Muscle of back (tissue), 11 donors: ENCODE results near the gene LENEP. TPM values are rescaled to one million over a fixed set of nuclear protein-coding genes. Genes with fewer than 3 reads are reported as not detected.

Source experiments
- DNase-seq, 3 donors: peaks; one replicate each; pipeline versions ENCODE4 v3.0.0 to v3.0.0-alpha.2; 2013
- polyA plus RNA-seq, 10 donors: library from polyadenylated mRNA; unstranded; fragments of 120-200 nt; gene quantifications; one replicate each; pipeline ENCODE4 v1.2.1, GENCODE V29; 2013; ENCODE audit not compliant: insufficient read length in 10 of 10

LENEP gene
- polyA plus RNA-seq, 10 donors, result 0.30 to 0.71 (median 0.48) TPM; not detected in 7

- no peak for DNase-seq
Measured at GRCh38 chr1:155026154-155026553, 32.8 kb downstream of the LENEP start.

DNA sequence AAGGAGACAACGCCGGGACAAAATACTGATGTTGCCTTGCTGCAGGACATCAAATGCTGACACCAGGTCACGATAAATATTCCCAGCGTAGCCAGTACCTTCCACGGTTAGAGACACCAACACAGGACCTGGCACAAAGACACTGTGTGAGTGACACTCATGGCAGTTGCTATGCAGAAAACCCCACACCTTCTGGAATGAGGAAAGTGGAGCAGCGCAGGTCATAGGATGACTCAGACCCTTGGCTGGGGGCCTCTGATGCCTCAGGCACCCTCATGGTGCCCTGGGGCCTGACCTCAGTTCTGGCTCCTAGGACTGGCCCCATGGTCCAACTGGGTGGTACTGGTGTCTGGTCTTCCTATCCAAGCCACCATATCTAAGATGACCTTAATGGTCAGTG is 33.2 kb downstream of the LENEP start:
- DNase-seq, result no peak

GRCh38 chr1:155029513-155030242 is 36.3 kb downstream of the LENEP start:
- no peak for DNase-seq

DNA sequence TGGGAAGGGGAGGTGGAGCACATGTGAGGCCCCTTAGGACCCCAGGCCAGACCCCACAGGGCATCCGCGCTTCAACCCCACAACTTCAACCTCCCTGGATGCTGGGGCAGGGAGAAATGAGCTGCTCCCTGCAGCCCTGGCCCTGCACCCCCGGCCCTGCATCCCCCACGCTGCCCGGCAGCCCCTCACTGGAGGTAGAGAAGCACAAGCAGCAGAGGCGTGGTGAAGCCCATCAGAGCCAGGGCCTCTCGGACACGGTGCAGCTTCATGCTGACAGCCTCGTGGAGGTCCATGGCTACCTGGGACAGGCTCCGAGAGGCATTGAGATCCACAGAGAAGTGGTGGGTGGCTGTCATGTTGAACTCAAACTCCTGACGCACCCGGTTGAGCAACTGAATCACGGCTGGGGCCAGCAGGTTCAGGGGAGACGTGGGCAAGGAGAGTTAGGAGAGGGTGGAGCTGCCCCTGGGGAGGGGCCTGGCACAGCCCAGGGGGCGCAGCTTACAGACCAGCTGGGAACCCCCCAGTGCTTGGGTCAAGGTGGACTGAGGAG is 36.9 kb downstream of the LENEP start:
- DNase-seq, result no peak

DNA sequence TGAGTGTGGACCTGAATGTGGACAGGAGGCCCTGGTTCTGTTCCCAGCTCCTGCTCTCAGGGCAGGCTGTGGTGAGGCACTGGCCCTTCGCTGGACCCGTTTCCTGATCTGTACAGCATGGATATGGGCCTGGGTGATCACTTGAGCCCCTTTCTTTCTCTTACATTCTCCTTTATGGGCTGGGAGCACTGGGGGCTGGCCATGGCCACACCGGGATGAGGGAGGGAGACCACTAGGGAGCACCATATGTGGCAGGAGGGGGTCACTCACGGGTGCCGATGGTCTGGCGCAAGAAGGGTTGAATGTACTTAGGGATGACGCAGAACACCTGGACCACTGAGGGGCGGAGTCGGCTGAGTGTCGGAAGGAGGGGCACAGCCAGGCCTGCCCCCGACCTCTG is 37.5 kb downstream of the LENEP start:
- no peak for DNase-seq

GRCh38 chr1:155032886-155033285 is 39.5 kb downstream of the LENEP start:
- no peak for DNase-seq

GRCh38 chr1:155033524-155033923 is 40.1 kb downstream of the LENEP start, which contains the start of the genes DCST1 and DCST2:
TSS of gene DCST1 (plus strand) at chr1:155033824. CDS start at chr1:155034037, 213 bp downstream.
TSS of gene DCST2 (minus strand) at chr1:155033781. CDS start at chr1:155033701, 80 bp downstream.
- DNase-seq, result no peak

DNA sequence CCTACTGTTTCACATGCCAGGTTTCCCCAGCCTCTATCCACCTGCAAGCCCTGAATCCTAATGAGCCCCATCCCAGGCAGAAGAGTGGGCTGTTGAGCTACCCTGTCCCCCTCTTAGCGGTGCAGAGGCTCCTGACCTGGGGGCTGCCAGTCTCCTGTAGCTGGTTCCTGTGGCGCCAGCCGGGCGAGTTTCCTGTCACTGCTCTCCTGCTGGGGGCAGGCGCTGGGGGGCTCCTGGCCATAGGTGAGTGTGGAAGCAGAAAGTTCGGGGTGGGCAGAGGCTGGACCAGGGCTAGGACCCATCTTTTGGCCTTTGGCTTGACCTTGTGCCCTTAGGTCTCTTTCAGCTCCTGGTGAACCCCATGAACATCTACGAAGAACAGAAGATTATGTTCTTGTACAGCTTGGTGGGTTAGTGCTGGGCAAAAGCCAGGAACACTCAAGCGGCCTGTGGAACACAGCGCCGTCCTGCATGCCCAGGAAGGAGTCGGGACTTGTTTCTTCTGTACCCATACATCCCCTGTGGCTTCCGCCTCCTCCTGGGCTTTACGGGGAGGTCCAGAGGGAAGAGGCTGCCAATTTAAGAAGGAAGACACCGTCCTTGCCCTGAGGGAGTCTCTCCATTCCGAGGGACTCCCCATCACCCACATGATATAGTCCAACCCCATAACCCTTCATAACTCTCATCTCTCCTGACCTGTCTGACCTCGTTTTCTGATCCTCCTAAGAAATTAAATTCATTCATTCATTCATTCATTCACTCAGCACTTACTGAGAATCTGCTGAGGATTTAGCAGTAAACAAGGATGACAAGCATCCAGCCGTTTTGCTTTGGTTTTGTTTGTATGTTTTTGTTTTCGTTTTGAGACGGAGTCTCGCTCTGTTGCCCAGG is 41.2 kb downstream of the LENEP start:
- no peak for DNase-seq

DNA sequence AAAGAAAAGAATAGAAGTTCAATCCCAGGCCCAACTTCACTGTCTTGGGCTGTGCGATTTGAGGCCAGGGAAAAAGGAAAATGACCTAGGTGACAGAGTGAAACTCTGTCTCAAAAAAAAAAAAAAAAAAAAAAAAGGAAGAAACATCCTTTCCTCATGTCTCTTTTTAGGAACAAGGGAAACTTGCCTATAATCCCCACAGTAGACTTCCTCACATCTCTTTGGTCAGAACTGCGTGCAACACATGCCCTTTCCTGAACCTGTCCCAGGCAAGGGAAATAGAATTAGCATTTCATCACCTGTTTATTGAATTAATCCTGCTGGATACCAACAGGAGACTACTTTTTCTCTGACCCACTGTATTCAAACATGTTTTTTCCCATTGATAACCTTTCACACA is 42.5 kb downstream of the LENEP start:
- no peak for DNase-seq

DNA sequence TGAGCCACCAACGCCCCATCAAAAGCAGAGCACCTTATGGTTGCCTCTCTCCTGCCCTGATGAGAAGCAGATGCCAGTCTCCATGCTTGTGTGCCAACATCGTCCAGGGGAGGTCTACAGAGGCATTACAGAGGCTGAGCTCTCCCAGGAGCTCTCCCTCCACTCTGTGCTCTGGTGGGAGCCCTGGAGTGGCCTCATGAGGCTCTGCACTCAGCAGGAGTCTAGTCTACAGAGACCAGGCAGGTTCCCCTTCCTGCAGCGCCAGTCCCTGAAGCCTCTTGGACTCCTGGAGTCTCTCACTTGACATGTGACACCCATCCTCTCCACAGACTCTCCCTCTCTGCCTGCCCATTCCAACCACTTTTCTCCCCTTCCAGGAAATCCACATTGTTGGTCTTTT is 43.7 kb downstream of the LENEP start:
- no peak for DNase-seq

DNA sequence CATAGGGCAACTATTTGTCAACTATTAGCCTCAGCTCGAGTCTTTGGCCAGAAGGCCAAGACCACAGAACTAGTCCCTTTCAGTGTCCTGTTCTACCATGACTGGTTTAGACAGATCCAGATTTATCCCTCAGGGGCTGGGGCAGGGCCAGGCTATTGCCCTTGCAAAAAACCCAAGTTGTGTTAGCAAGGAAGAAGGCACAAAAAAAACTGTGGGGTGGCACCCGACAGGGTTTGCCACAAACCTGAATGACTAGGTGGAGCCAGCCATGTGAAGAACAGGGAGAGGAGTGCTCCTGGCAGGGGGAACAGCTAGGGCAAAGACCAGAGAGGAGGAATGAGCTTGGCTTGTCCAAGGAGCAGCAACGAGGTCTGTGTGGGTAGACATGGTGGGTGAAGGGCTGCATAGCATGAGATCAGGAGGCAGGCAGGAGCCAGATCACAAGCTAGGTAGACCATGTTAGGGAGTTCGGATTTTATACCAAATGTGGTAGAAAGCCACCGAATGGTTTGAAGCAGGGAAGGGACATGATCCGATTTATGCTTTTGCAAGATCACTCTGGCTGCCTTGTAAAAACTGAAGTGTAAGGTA is 44.6 kb downstream of the LENEP start:
- DNase-seq, result no peak

DNA sequence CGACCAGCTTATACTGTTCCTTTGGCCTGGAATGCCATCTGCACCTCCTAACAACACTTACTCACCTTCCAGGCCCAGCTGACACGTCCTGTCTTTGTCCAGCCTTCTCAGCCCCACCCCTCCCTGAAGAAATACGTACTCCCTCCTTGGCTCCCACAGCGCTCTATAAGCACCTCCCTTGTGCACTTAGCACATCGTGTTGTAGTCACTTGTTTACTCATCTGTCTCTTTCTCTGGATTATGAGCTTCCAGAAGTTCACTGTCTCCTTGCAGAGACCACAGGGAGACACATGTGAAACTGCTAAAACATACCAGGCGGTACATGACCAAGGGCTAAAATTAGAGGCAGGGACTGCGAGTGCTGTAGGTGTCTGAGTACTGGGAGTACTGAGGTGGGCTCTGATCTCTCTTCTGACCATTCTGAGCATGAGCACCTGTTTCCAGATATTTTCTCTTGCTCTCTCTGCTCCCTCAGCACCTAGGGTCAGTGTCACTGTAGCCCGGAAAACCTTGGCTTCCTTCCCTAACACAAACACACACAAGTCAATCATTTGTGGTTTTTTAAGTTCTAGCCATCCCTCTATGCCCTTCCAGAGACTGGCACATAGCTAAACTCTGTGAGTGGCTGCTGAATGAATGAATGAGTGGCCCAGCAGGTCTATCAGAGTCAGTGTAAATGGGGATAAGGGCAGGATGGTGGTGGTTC is 45.4 kb downstream of the LENEP start:
- DNase-seq, result no peak

DNA sequence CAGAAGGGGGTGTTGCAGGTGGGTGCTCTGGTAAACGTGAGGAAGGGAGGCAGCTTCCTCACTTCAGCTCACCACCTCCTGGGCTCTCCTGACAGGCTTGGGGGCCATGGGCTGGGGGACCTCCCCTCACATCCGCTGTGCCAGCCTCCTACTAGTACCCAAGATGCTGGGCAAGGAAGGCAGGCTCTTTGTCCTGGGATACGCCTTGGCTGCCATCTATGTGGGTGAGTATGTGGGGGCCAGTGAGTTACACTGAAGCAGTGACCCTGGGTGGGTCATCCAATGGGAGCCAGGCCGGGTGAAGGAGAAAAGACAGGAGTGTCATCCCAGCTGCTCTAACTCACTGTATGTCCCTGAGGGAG is 45.9 kb downstream of the LENEP start:
- DNase-seq, result no peak

DNA sequence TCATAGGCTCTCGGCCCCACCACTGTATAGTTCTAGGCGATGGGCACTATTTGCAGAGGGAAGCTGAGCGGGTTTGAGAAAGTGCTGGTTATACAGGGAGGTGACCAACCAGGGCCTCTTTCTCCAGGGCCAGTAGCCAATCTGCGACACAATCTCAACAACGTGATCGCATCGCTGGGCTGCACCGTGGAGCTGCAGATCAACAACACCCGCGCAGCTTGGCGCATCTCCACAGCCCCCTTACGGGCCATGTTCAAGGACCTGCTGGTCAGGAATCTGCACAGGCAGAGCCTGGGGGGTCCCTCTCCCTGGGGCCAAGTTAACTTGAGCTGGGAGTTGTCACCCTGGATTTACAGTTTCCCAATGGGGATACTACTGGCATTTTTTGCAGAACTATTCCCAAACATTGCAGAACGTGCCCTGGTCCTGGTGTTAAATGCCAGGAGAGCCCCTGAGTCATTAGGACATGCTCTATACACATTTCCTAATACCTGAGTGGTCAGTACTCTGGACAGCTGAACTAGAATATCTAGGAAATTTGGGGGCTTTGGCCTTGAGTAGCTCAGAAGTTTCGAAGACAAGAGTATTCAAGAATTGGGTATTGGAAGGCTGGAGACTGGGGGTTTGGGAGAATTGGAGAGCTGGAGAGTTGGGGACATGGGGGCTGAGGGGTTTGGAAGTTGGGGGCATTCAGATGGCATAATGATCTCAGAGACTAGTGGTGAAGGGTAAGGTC is 47.1 kb downstream of the LENEP start:
- DNase-seq, result no peak

DNA sequence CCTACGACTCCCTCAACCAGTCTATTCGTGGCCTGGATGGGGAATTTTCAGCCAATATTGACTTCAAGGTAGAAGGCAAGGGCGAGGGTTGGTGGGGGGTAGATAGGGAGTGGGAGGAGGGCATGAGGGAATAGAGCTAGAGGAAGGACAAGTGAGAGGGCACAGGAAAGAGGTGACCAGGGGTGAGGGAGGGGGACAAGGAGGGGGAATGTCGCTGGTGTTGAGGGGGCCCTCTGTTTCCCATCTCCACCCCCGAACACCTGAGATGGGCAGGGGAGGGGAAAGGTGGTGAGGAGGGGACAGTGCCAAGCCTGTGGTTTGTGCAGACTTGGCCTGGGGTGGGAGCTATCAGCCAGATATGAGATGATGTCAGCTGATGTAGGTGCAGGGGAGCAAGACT is 49.4 kb downstream of the LENEP start:
- no peak for DNase-seq

DNA sequence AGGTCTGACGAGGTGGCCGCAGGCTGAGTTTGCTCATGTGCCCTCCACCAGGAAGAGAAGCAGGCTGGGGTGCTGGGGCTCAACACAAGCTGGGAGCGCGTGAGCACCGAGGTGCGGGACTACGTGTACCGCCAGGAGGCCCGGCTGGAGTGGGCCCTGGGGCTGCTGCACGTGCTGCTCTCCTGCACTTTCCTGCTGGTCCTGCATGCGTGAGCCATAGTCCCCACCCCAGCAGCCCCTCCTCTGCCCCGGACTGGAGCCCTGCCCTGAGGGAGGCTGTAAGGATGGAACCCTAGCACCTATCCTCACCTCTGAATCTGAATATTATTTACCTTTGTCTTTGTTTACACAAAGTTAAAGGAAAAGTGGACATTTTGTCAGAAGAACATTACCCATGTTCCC is 49.9 kb downstream of the LENEP start:
- no peak for DNase-seq

DNA sequence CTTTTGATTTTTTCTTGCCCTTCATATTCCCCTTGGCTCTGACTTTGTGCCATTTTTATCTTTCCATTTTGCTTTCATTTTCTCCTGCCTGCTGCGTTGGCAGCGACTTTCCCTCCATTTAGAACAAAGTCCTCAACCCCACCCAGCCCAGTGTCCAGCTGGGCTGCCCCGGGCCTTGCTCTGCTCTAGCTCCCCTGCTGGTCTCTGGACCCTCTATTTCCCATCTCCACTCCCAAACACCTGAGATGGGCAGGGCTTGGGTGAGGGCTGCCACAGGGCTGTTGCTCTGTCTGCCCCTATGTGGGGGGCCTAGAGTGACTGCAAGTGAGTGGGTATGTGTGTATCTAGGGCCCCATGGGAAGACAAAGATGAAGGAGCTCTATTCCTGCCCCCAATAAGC is 50.4 kb downstream of the LENEP start:
- DNase-seq, result no peak
